GM19023 (cell line): Measurements from ENCODE around the gene BRAP.
"Not testable (repeated sequence)": the region's sequence is repeated elsewhere in the genome, so short reads cannot be mapped to it uniquely, and the experiment has no call there.

Experiments used
- ATAC-seq: cut with Tn5 transposase; IDR thresholded peaks from one replicate; pipeline ENCODE4 v1.9.1; 2021; ENCODE audit warnings: mild to moderate bottlenecking, moderate library complexity; ENCODE audit not compliant: unreplicated experiment

BRAP gene

DNA sequence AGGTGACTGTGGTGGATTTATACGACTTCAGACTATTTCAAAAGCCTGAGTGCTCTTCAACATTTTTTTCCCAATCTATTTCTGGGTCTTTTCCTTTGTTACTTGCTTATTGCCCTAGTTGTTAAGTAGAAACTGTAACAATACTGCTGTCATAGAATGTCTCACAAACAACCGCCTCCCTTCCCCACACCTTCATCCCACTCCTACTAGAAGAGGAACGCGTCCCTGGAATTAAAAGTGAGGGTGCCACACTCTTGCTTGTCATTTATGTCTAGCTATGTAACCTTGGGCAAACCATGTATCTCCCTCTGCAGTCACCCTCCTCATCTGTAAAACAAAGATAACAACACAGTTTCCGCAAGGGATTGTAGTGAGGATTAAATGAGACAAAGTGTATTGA lies 8.6 kb downstream of the BRAP start:
- no peak for ATAC-seq

GRCh38 chr12:111673503-111673902 lies 12.3 kb downstream of the BRAP start:
- ATAC-seq, result no peak

DNA sequence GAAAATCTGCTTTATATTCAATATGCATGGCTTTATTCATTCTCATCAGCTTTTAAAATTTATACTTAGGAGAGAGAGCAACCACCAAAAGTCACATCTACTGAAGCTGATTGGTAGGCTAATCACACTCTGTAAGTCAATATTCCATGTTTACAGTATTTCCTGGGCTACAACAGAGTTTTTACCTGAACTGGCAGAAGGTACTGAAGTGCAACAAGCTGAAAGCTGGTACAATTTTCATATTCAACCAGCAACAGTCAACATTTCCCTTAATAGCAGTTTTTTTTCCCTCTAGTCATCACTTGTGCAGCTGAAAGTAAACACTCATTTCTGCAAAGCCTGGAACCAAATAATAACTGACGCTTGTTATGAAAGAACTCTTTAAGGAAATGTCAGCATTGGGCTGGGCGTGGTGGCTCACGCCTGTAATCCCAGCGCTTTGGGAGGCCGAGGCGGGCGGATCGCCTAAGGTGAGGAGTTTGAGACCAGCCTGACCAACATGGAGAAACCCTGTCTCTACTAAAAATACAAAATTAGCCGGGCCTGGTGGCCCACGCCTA lies 12.9 kb downstream of the BRAP start:
- no peak for ATAC-seq

DNA sequence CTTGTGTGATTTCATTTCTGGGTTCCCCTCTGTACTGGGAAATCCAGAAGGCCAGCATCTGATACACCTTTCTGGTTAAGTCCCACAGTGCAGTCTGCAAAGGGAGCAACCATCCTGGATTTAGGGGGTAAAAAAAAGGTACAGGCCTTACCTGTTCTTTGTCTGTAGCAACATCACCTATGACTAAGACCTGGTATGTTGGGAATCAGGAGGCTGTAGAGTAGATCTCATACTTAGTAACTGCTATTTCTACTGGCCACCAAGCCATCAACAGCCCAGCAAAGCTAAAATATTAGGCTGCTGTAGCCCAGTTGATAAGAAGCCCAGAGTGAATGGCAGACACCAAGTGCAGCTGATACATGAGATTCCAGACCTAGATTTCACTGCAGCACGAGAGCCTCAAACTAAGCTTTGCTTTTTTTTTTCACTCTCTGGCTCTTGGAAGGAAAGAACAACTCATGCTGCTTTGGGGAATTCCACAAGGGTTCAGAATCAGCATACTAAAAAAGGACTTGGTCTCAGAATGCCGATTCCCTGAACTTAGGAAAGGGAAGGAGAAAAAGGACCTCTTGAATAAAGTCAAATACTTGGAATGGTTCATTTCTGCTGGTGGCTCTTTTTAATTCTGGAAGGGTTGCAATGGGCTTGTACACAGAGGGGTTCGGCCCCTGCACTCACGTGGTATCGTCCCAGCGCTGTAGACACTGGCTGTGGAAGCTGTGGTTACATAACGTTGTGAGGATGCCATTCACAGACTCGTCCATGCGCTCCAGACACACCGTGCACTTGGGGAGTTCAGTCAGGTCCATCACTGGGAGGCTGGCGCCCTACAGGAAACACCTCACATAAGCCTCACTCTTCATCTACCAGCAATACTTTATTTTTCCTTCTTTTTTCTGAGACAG lies 20.5 kb downstream of the BRAP start:
- no peak for ATAC-seq

DNA sequence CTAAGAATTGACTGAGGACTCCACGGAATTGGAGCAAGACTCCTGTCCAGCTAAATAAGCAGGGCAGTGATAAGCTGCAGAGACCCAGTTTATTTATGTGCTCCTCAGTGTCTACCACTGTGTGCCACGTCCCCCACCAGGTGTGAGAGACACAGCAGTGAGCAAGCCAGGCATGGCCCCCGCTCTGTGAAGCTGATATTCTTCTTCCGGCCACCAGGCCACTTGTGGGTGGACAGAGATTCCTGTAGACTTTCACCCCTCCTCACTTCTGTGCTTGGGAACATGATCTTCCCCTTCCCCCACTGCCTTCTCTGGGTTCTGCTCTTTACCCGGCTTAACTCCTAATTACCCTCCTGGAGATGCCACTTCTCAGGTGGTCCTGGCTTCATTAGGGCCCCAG lies 21.3 kb downstream of the BRAP start:
- ATAC-seq, result no peak

DNA sequence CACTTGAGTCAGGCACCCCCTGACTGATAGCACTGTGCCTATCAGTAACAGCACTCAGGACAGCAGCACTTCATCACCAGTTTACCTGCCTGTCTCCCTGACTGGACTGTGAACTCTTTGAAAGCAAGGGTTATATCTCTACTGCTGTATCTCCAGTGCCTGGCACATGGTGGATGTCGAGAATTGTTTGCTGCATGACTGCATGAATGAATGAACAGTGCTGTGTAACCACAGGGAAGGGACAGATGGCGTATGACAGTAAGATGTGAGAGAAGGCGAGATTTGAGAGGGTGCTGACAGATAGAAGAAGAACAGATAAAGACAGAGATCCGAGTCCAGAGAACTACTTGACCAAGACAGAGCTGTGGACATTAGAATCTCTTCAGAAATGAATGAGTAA lies 29.7 kb downstream of the BRAP start:
- no peak for ATAC-seq

GRCh38 chr12:111655356-111655755 lies 30.4 kb downstream of the BRAP start:
- ATAC-seq, result no peak

- no peak for ATAC-seq
Measured at GRCh38 chr12:111653596-111653995, 32.2 kb downstream of the BRAP start.

DNA sequence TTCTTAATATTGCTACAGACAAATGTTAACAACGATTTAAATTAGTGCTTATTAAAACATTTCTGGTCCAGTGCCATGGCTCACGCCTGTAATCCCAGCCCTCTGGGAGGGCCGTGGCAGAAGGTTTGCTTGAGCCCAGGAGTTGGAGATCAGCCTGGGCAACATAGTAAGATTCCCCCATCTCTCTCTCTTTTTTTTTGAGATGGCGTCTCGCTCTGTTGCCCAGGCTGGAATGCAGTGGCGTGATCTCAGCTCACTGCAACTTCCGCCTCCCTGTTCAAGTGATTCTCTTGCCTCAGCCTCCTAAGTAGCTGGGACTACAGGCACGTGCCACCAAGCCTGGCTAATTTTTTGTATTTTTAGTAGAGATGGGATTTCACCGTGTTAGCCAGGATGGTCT lies 33.2 kb downstream of the BRAP start:
- ATAC-seq, result not testable (repeated sequence)

DNA sequence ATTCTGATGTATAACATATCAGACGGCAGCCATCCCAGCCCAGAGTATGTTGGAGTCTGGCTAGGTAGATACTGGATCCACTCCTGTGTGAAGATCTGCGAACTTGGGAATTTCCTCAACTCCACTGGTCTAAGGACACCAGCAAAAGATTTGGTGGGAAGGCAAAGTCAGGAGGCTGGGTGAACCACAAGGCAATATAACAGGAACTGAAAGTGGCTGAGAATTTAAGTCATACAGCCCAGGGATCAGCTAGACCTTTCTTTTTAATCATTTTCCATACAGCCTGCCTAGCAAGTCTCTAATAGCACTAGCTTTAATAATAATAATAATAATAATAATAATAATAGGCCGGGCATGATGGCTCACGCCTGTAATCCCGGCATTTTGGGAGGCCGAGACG lies 34.8 kb downstream of the BRAP start:
- ATAC-seq, result no peak

- no peak for ATAC-seq
Measured at GRCh38 chr12:111645433-111645832, 40.3 kb downstream of the BRAP start.

GRCh38 chr12:111643427-111643826 lies 42.3 kb downstream of the BRAP start:
- ATAC-seq, result no peak

DNA sequence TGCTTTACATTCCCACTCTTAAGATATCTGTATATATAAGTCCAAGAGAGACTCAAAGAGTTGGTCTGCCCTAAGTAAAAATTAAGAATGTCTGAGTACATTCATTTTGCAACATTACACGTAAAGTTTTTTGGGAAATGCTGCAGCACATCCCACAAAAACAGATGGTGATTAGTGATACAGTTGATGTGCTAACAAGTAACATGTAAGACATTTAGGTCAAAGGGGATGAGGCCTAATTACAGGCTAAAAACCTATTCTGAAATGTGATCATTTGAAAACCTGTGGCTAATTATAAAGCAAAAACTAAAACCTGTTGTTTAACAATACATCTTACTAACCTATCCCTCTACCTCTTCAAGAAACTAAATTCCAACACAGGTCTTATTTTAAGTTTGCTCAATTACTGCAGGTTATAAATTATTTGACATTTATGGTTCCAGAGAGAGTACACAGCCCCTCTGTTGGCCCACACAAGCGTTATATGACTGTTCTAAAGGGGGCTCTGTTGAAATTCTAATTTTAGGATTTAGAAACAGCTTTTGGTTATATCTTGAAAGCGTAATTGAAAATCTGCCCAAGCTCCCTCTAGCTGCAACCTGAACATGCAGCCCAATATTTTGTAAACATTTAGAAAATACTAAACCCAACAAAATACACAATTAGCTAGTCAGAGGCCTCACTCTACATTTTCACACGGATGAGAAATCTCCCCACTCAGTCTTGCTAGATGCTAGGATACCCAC lies 42.9 kb downstream of the BRAP start:
- ATAC-seq, result no peak

GRCh38 chr12:111640506-111640905 lies 45.2 kb downstream of the BRAP start:
- ATAC-seq, result no peak

GRCh38 chr12:111638556-111638955 lies 47.2 kb downstream of the BRAP start:
- no peak for ATAC-seq

DNA sequence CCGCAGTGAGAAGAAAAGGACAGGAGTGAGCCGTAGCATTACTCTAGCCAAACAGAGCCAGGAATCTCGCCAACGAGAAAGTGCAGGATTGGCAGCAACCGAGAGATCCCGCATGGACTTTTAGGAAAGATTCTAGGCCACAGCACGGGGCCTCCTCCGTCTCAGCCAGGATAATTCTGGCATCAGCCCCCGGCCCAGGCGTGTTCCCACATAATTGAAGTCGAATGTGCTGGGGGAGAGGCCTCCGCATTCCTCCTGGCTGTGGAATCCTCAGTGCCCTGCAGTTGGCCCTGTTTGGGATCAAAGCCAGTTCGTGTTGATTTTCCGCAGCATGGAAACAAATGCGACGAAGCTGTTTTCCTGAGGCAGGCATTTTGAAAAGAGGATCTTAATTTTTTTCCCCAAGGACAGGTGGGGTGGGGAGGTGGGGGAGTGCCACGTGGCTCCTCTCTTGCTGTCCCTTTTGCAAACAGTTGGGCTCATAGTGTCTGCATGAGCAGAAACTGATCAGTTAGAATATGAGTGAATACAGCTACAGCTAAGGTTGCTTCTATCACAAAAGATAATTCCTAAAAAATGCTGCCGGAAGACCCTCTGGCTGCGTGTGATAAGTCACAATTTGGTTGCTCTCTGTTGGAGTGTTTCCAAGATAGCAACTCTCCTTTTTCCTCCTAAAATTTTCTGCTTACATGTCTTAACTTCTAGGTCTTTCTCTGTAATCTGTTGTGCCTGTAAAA lies 49.4 kb downstream of the BRAP start:
- no peak for ATAC-seq

DNA sequence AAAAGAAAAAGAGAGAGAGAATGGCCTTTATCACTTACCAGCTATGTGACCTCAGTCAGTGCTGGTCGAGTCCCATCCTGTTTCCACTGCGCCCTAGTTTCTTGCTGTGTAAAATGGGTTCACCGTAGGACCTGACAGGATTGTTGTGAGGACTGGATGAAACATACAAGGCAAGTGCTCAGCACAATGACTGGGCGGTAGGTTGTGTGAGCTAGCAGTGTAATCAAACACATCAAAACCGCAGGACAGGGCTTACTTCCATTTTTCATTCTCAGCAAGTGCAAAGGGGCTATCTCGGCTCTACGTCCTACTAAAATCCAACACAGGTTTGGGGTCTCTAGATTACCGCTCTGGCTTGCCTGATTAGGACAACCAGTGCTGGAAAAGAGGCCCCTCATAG lies 50.2 kb downstream of the BRAP start:
- no peak for ATAC-seq

DNA sequence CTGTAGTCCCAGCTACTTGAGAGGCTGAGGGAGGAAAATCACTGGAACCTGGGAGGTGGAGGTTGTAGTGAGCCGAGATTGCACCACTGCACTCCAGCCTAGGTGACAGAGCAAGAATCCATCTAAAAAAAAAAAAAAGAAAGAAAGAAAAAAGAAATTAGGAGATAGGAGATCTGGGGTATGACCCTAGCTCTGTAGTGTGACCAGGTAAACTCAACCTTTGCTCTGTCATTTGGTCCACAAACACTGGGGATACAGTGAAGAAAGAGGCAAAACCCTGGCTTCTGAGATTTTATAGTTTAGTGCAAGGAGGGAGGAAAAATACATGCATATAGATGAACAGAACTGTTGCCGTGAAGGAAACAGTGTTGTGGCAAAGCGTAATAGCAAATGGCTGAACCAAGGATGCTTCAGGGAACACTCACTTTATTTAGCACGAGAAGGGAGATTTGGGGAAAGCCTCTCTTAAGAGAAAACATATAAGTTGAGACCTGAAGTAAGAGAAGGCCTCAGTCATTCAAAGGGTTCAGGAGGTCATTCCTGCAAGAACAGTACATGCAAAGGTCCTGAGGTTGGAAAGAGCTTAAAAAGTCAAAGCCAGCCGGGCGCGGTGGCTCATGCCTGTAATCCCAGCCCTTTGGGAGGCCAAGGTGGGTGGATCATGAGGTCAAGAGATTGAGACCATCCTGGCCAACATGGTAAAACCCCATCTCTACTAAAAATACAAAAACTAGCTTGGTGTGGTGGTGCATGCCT lies 57.1 kb downstream of the BRAP start:
- no peak for ATAC-seq

DNA sequence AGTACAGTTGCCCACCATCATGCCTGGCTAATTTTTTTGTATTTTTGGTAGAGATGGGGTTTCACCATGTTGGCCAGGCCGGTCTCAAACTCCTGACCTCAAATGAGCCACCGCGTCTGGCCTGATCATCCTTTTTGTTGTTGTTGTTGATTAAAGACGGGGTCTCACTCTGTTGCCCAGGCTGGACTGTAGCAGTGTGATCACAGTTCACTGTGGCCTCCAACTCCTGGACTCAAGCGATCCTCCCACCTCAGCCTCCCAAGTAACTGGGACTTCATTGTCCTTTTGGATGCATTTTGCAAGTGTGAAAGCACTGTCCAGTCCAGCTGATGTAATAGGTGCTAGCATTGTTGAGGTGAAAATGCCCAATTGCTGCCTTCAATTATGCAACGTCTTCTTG lies 59.5 kb downstream of the BRAP start:
- ATAC-seq, result no peak

DNA sequence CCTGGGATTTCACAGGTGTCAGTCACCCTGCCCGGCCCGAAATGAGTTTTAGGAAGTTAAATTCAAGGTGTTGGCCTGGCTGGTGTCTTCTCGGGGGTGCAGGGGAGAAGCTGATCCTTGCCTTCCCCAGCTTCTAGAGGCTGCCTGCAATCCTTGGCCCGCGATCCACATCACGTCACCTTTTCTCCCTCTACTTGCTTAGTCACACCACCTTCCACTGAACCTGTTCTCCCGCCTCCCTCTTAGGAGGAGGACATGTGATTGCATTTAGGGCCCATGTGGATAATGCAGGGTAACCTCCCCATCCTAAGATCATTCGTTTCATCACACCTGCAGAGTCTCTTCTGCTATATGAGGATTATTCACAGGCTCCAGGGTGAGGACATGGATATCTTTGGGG lies 61.2 kb downstream of the BRAP start:
- no peak for ATAC-seq

DNA sequence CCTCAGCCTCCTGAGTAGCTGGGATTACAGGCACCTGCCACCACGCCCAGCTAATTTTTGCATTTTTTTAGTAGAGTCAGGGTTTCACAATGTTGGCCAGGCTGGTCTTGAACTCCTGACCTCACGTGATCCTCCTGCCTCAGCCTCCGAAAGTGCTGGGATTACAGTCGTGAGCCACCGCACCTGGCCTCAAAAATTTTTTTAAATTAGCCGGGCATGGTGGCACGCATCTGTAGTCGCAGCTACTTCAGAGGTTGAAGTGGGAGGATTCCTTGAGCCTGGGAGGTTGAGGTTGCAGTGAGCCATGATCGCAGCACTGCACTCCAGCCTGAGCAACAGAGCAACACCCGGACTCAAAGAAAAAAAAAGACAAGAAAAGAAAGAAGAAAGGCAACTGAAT lies 67.9 kb downstream of the BRAP start:
- ATAC-seq, result not testable (repeated sequence)
